Glutamatergic neuron (in vitro differentiated cells): ENCODE data around the gene ZNF184. TPM values are rescaled to one million over a fixed set of nuclear protein-coding genes. Genes with fewer than 3 reads are reported as not detected.

Experiments used
- DNase-seq: peaks from one replicate; pipeline ENCODE4 v3.0.0; 2022
- H3K27ac Mint-ChIP-seq: one replicate; pipeline ENCODE4 v1.8.0; 2020; ENCODE audit warnings: mild to moderate bottlenecking, mixed read lengths, inconsistent platforms; ENCODE audit not compliant: unreplicated experiment
- H3K27me3 Mint-ChIP-seq: one replicate; pipeline ENCODE4 v1.8.0; 2020; ENCODE audit warnings: mild to moderate bottlenecking, moderate library complexity, mixed read lengths, inconsistent platforms; ENCODE audit not compliant: unreplicated experiment
- H3K36me3 Mint-ChIP-seq: one replicate; pipeline ENCODE4 v1.8.0; 2020; ENCODE audit warnings: mild to moderate bottlenecking, mixed read lengths, inconsistent platforms; ENCODE audit not compliant: unreplicated experiment
- H3K4me1 Mint-ChIP-seq: one replicate; pipeline ENCODE4 v1.8.0; 2020; ENCODE audit warnings: mild to moderate bottlenecking, low read depth, mixed read lengths, inconsistent platforms; ENCODE audit not compliant: unreplicated experiment
- H3K4me3 Mint-ChIP-seq: one replicate; pipeline ENCODE4 v1.8.0; 2020; ENCODE audit warnings: mild to moderate bottlenecking, mixed read lengths, inconsistent platforms; ENCODE audit not compliant: unreplicated experiment
- H3K9me3 Mint-ChIP-seq: one replicate; pipeline ENCODE4 v1.8.0; 2020; ENCODE audit warnings: mild to moderate bottlenecking, moderate library complexity, mixed read lengths, inconsistent platforms; ENCODE audit not compliant: unreplicated experiment
- long read RNA-seq: library from polyadenylated mRNA; unstranded; transcript quantifications from one replicate; pipeline ENCODE4 v2.0.0, GENCODE V29; 2020; ENCODE audit not compliant: unreplicated experiment
- total RNA-seq: library from RNA; stranded (reverse); fragmentation: NEBNext Ultra II Directional; extraction: Animal tissue kit (Norgen Biotek cat#: 25700); gene quantifications from one replicate; pipeline ENCODE4 v1.2.1, GENCODE V29; 2021; ENCODE audit not compliant: unreplicated experiment
- TF ChIP-seq, protein P1 (sequence below): fragments of 200-600 bp; sonication (generic); IDR thresholded peaks from one replicate; pipeline ENCODE4 v1.5.0; 2021; ENCODE audit not compliant: partially characterized antibody, unreplicated experiment

Gene ZNF184
- 10.8 TPM for total RNA-seq
- long read RNA-seq, partial matches to known transcripts, result 1 of 2 reads
- long read RNA-seq, other reads (novel, unspliced or antisense), result 1 of 2 reads

DNA sequence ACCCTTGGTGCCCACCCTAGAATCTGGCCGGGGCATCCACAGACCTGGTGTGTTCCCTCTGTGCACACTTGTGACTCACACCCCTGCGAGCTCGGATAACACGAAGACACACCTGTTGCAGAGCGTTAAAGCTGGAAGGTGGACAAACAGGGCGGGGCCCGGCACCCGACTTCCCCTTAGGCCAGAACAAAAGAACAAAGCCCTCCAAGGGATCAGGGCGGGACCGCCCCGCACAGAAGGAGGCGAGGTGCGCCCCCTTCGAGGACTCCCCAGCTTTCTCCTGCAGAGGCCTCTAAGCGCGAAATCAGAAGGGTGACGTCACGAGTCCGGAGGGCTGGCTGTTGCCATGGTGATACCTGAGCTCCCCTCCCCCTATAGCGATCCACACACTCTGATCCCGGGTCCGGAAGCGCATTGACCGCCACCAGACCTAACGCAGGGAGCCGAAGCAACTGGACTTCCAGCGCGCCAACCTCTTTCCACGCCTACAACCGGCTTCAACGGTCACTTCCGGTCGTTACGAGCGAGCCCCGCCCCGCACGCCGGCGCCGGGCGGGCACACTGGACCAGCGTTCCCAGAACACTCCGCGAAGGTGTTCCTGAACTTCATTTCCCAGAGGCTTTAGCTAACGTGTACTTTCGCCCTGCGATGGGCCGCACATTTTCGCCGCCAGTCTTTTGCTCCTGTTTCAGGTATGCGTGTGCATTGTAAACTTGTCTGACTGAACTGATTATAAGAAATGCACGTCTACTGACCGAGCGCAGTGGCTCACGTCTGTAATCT is at the start of gene ZNF184:
ZNF184 (minus strand) TSS at position 489 of the 784 bp plus-strand sequence. CDS start 811 bp downstream, outside the sequence.
- peak; percentile 93 for DNase-seq

DNA sequence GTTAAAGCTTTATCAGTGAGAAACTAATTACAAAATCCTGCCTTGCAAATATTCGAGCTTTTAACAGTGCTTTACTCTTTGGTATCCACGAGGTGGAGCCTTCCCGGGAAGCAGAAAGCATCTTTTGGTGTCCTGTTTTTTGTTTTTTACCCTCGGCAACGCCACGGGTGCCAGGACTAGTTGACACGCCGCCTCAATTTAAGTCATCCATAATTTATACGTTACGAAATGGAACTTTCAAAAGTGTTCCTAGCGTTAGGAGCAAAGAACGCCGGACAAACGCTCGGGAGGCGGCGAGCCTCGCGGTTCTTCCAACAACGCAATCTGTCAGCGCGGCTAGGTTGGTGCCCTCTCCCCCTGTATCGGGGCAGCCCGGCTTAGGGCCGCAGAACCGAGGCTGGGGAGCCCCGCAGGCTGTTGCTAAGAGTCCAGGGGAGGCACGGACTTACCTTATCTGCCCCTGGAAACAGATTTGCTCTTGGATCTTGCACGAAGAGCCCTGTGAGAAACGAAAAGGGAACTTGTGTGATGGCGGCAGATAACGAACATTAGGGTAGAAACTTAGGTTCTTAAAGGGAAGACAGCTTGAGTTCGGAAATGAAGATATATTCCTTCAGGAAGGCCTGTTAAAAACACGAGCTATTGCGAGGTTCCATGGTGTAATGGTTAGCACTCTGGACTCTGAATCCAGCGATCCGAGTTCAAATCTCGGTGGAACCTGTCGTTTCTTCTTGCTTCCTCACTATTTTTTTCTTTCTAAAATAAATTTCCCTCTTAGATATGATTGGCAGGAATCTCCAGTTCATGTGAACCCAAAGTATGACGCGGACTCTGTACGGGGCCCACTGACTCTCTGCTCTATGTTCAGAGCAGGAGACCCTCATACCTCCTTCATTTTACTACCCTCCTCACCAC is 46.2 kb upstream of the ZNF184 start:
- Mint-ChIP-seq H3K9me3 (peaks cover 7% of the 10 kb centered on the region), H3K4me1 (peaks cover 2% of the 10 kb centered on the region), H3K27ac (peak overlapping the region; percentile 83), H3K4me3 (peak overlapping the region; percentile 91), H3K27me3 (peaks cover 11% of the 10 kb centered on the region), H3K36me3 (no peaks in the 10 kb centered on the region)
- TF ChIP-seq, protein P1, sequence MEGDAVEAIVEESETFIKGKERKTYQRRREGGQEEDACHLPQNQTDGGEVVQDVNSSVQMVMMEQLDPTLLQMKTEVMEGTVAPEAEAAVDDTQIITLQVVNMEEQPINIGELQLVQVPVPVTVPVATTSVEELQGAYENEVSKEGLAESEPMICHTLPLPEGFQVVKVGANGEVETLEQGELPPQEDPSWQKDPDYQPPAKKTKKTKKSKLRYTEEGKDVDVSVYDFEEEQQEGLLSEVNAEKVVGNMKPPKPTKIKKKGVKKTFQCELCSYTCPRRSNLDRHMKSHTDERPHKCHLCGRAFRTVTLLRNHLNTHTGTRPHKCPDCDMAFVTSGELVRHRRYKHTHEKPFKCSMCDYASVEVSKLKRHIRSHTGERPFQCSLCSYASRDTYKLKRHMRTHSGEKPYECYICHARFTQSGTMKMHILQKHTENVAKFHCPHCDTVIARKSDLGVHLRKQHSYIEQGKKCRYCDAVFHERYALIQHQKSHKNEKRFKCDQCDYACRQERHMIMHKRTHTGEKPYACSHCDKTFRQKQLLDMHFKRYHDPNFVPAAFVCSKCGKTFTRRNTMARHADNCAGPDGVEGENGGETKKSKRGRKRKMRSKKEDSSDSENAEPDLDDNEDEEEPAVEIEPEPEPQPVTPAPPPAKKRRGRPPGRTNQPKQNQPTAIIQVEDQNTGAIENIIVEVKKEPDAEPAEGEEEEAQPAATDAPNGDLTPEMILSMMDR, result peak; percentile 77
- DNase-seq, result peak; percentile 57

More for the DNA sequence above, at the start of gene ZNF184:
- TF ChIP-seq, protein P1, result no peak
- H3K9me3 Mint-ChIP-seq, result peaks cover 4% of the 10 kb centered on the region
- peak within 1 kb of the TSS; percentile 94 for H3K27ac Mint-ChIP-seq
- H3K4me3 Mint-ChIP-seq, result peak within 1 kb of the TSS; percentile 99
- peaks cover 12% of the 10 kb centered on the region for H3K4me1 Mint-ChIP-seq
- no peaks in the 10 kb centered on the region for H3K36me3 Mint-ChIP-seq
- H3K27me3 Mint-ChIP-seq, result peaks cover 5% of the 10 kb centered on the region

- DNase-seq, result no peak
- Mint-ChIP-seq H3K4me3 (peak overlapping the region; percentile 91), H3K4me1 (peaks cover 2% of the 10 kb centered on the region), H3K27me3 (peaks cover 11% of the 10 kb centered on the region), H3K36me3 (no peaks in the 10 kb centered on the region), H3K9me3 (peaks cover 7% of the 10 kb centered on the region), H3K27ac (no peak overlapping the region)
- TF ChIP-seq, protein P1, result no peak
Observed at GRCh38 chr6:27517928-27518787, 45.3 kb upstream of the ZNF184 start.

- H3K4me3 Mint-ChIP-seq, result peak overlapping the region; percentile 14
- H3K27me3 Mint-ChIP-seq, result peaks cover 11% of the 10 kb centered on the region
- no peaks in the 10 kb centered on the region for H3K36me3 Mint-ChIP-seq
- H3K4me1 Mint-ChIP-seq, result peaks cover 2% of the 10 kb centered on the region
- TF ChIP-seq, protein P1, result no peak
- H3K9me3 Mint-ChIP-seq, result peaks cover 7% of the 10 kb centered on the region
- DNase-seq, result no peak
- H3K27ac Mint-ChIP-seq, result no peak overlapping the region
Observed at GRCh38 chr6:27517238-27517637, 44.3 kb upstream of the ZNF184 start.
